Fibroblast of the aortic adventitia (primary cell): ENCODE measurements around the gene IL1RAPL1. TPM values are rescaled to one million over a fixed set of nuclear protein-coding genes. Genes with fewer than 3 reads are reported as not detected.
A peak's percentile ranks its signal among the peaks of the same experiment; 100 is the strongest.

Experiments
- DNase-seq: peaks from one replicate; pipeline ENCODE4 v3.0.0-alpha.2; 2010; ENCODE audit warnings: low read depth
- H3K4me3 ChIP-seq: 2 replicates; pipeline ENCODE4 v1.5.1; 2011; ENCODE audit warnings: low read depth, mild to moderate bottlenecking, control low read depth, low read length, moderate library complexity
- total RNA-seq: library from RNA; depleted of rRNA; stranded (reverse); fragments of >200 nt; gene quantifications from 2 replicates; pipeline ENCODE4 v1.2.3, GENCODE V29; 2012; ENCODE audit warnings: low replicate concordance
- TF ChIP-seq, protein P1 (sequence below): IDR thresholded peaks from 2 replicates; pipeline ENCODE4 v1.5.1; 2011; ENCODE audit warnings: mild to moderate bottlenecking, low read length, control low read depth, inconsistent platforms; ENCODE audit not compliant: insufficient read depth

IL1RAPL1 gene
- total RNA-seq, 1 donor = 7.1 TPM

DNA sequence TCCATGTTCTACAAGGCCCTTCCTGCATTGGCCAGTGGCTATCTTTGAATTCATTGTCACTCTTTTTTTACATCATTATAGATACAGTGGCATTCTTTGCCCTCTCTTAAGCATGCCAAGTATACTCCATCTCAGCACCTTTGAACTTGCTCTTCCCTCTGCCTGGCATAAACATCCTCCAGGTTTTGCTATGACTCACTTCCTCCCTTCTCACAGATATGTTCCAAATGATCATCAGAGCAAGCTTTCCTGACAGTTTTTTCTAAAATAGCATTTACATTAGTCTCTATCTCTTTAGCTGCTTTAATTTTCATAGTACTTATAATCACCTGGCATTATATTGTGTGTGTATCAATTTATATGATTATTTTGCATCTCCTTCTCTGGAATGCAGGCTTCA lies 1074.9 kb downstream of the IL1RAPL1 start:
- TF ChIP-seq, protein P1, sequence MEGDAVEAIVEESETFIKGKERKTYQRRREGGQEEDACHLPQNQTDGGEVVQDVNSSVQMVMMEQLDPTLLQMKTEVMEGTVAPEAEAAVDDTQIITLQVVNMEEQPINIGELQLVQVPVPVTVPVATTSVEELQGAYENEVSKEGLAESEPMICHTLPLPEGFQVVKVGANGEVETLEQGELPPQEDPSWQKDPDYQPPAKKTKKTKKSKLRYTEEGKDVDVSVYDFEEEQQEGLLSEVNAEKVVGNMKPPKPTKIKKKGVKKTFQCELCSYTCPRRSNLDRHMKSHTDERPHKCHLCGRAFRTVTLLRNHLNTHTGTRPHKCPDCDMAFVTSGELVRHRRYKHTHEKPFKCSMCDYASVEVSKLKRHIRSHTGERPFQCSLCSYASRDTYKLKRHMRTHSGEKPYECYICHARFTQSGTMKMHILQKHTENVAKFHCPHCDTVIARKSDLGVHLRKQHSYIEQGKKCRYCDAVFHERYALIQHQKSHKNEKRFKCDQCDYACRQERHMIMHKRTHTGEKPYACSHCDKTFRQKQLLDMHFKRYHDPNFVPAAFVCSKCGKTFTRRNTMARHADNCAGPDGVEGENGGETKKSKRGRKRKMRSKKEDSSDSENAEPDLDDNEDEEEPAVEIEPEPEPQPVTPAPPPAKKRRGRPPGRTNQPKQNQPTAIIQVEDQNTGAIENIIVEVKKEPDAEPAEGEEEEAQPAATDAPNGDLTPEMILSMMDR = no peak
- DNase-seq = peak; percentile 69
- no peak overlapping the region for H3K4me3 ChIP-seq

DNA sequence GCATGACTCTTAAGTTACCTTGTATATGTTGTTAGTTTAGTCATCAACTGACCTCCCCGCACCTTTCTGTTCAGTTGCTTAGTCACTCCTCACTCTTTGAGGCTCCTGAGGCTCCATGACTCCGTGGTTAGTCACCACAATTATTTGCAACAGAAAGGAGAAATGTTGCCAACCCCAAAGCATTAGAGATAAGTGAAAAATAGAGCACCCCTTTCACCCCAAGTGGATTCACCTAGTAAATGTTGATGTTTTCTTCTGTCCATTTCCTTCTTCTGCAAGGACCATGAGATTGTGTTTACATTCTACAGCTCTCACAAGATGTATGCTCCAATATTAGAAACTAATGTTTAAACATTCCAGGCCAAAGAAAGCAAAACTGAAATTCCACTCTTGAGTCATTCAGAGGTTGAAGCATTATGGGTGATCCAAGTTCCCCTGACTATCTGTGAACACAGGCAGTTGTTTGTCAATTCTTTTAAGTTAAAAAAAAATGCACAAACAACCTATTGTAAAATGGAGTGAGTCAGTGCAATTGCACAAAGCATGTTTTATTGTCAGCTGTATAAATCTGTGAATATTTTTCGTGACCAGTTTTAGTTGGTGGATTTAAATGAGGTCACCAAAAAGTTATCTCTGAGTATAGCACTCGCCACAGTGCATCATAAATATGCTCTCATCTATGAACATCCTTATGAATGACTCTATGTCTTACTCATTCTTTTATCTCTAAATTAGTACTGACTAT lies 1075.7 kb downstream of the IL1RAPL1 start:
- peak; percentile 96 for DNase-seq
- TF ChIP-seq, protein P1 = no peak
- H3K4me3 ChIP-seq = no peak overlapping the region

DNA sequence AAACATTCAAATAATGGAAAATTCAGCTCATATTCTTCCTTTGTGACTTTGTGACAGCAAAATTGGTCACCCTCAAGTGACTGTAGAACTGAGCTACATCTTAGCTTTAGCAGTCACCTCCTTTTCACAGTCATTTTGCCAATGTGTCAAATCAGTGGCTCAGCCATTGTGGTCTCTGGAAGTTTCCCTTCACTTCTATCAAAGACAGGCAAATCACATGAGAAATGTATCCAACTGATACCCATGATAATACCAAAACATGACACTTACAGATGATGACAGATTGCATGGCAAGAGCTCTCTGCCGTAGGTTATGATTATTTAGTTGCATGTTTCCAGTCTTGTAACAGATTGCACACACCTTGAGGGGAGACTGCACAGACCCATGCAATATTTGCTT lies 1078.3 kb downstream of the IL1RAPL1 start:
- no peak overlapping the region for H3K4me3 ChIP-seq
- TF ChIP-seq, protein P1 = no peak
- DNase-seq = no peak

DNA sequence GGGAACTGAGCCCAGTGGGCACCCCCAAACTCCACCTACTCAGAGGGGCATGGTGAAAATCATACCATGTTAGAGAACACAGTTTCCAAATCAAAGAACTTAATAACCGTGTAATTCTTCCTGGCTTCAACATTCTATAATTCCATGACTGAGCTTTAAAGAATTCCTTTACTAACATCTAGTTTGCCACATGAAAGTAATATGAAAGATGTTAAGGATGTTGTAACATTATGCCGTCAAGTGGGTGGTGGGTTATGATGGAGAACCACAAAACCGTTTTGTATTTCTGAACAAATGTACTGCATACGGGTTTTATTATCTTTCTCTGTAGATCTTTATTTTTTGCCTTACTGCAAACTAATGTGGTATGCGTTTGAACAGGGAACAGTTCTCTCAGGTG lies 1079.1 kb downstream of the IL1RAPL1 start:
- TF ChIP-seq, protein P1 = no peak
- H3K4me3 ChIP-seq = no peak overlapping the region
- no peak for DNase-seq

DNA sequence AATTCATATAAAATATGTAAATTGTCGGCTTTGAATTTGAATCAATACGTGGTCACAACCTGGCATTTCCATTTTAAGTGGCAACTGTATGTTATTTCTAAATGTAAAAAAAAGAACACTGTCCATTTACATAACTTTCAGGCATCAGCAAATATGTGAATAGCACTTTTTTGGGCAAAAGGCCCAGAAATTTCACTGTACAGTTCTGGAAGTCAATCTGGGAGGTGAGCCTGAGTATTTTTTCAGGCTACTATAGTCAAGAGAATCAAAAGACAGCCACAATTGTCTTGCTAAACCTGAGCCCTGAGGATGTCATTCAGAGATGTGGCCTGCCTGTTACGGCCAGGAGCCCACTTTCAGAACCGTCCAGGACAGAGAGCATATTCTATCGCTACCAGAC lies 1084.2 kb downstream of the IL1RAPL1 start:
- DNase-seq = peak; percentile 66
- TF ChIP-seq, protein P1 = no peak
- no peak overlapping the region for H3K4me3 ChIP-seq

DNA sequence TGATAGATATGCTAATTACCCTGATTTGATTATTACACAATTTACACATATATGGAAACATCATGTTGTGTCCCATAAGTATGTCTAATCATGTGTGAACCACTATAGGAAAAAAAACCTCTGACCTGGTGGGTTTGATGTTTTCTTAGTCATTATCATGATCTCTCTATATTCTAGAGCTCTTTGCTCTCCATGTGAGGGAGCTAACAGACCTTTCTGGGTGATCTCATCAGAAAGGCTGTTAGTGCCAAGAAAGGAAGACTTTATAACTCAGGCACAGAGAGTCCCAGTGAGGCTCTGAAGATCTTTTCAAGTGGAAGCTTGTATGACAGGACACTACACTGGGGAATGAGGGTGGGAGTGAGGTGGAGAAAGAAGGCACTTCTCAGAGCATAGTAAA lies 1100.4 kb downstream of the IL1RAPL1 start:
- no peak overlapping the region for H3K4me3 ChIP-seq
- peak; percentile 58 for DNase-seq
- TF ChIP-seq, protein P1 = peak; percentile 28

DNA sequence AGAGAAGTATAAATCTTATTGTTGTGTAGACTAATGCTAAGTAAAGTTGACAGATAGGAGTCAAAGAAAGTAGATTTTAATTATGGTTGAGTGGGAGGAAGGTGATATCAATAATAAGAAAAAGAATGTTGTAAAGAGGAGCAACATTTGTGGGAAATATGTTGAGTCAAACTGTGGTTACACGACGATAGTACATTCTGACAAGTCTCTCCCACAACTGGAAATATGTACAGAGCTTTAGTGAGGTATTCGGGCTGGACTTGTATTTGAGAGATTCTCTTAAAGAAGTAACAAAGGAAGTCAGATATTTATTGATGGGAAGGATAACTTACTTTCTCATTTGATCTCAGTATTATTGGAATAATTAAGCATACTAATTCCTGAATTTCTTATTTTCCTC lies 1102.8 kb downstream of the IL1RAPL1 start:
- TF ChIP-seq, protein P1 = no peak
- peak; percentile 23 for DNase-seq
- no peak overlapping the region for H3K4me3 ChIP-seq
